A549 treated with GW870086 at 1 μM for 4 hours (cell line): ENCODE results near the gene SLC44A2. TPM values are rescaled to one million over a fixed set of nuclear protein-coding genes. Genes with fewer than 3 reads are reported as not detected.

Experiments
- total RNA-seq: library from RNA; stranded (reverse); fragments of 200-300 nt; extraction: Qiagen RNA extraction; gene quantifications from 5 replicates; pipeline ENCODE4 v1.2.3, GENCODE V29; 2022; ENCODE audit warnings: low read depth

The SLC44A2 gene
- 6.1 to 9.3 TPM (median 7.4 TPM) in 5 replicates for total RNA-seq

GRCh38 chr19:10625003-10625761 is at the start of gene SLC44A2:
SLC44A2 (plus strand) TSS chr19:10625553; CDS start chr19:10625634, 81 bp downstream.

DNA sequence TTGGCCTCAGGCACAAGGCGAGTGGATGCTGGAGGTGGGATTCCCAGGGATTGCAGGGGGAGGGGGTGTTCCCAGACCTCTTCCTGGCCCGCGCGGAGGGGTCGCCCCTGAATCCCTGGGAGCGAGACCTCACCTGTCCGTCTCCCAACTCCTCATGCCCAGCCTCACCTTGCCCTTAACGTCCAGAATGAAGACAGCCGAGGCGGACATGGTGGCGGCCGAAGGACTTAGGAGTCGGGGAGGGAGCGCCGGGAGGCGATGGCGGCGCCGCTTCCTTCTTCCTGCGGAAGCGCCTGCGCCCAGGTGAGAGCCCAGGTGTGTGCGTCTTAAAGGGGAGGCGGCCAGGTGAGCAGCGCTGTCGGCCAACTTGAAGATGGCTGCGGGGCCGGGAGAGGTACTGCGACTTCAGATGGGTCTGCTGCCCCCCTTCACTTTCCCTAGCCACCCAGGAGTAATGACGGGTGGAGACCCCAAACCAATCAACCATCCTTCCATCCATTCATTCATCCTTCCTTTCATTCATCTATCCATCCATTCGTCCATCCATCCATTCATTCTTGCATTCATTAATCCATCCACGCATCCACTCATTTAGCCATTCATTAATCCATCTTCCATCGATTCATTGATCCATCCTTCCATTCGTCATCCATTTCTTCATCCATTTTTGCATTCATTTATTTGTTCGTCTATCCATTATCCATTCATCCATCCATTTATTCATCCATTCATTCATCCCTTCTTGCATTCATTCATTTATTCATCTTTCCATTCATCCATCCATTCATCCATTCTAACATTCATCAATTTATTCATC is 38.1 kb upstream of the SLC44A2 start, which contains the start of gene AP1M2:
Gene AP1M2 (minus strand): TSS at position 291 of the 817 bp plus-strand sequence. CDS start 81 bp downstream, at position 210.

GRCh38 chr19:10653732-10654609 is 28.6 kb downstream of the SLC44A2 start, which contains the start of gene ILF3:
ILF3 (plus strand) TSS chr19:10654346; CDS start chr19:10670606, 16,260 bp downstream.

Other genes with a start within 250 kb of the SLC44A2 start
- 30.3 to 45.0 TPM (median 41.7 TPM) in 5 replicates for gene TYK2, start 245.0 kb upstream of the SLC44A2 start, total RNA-seq
- gene CDC37, start 222.0 kb upstream of the SLC44A2 start, total RNA-seq = 166 to 192 TPM (median 181 TPM) in 5 replicates
- gene PDE4A, start 205.0 kb upstream of the SLC44A2 start, total RNA-seq = 3.7 to 5.1 TPM (median 4.4 TPM) in 5 replicates
- 46.6 to 65.5 TPM (median 53.7 TPM) in 5 replicates for gene KEAP1, start 122.2 kb upstream of the SLC44A2 start, total RNA-seq
- 1.2 to 2.2 TPM (median 1.9 TPM) in 5 replicates for gene S1PR5, start 108.1 kb upstream of the SLC44A2 start, total RNA-seq
- gene ATG4D, start 81.6 kb upstream of the SLC44A2 start, total RNA-seq = 17.8 to 22.8 TPM (median 21.7 TPM) in 5 replicates
- gene KRI1, start 59.5 kb upstream of the SLC44A2 start, total RNA-seq = 15.1 to 18.0 TPM (median 15.7 TPM) in 5 replicates
- 4.0 to 6.5 TPM (median 6.0 TPM) in 5 replicates for gene CDKN2D, start 56.6 kb upstream of the SLC44A2 start, total RNA-seq
- gene AP1M2, start 38.2 kb upstream of the SLC44A2 start, total RNA-seq = 27.4 to 60.1 TPM (median 42.0 TPM) in 5 replicates
- 140 to 173 TPM (median 160 TPM) in 5 replicates for gene ILF3, start 28.8 kb downstream of the SLC44A2 start, total RNA-seq
- 30.1 to 34.3 TPM (median 31.2 TPM) in 5 replicates for gene QTRT1, start 75.9 kb downstream of the SLC44A2 start, total RNA-seq
- 48.3 to 58.4 TPM (median 54.1 TPM) in 5 replicates for gene DNM2, start 92.5 kb downstream of the SLC44A2 start, total RNA-seq
- 23.4 to 30.0 TPM (median 29.4 TPM) in 5 replicates for gene TMED1, start 210.7 kb downstream of the SLC44A2 start, total RNA-seq
- gene C19orf38, start 222.9 kb downstream of the SLC44A2 start, total RNA-seq = 0.21 to 0.23 TPM in 2 of 5 replicates, not detected in the others
- gene CARM1, start 246.0 kb downstream of the SLC44A2 start, total RNA-seq = 36.4 to 50.1 TPM (median 47.1 TPM) in 5 replicates